Measurements from ENCODE around the gene VPS13C.
A peak's percentile ranks its signal among the peaks of the same experiment; 100 is the strongest.

The VPS13C gene

GRCh38 chr15:61841466-61841865 is 218.8 kb downstream of the VPS13C start:
- DNase-seq: no peak

- no peak for DNase-seq
These were observed 220.2 kb downstream of the VPS13C start for GRCh38 chr15:61840090-61840489.

GRCh38 chr15:61839546-61839945 is 220.7 kb downstream of the VPS13C start:
- peak; percentile 4 for DNase-seq

- peak; percentile 31 for DNase-seq
These were observed 224.6 kb downstream of the VPS13C start for GRCh38 chr15:61835496-61836106.

- no peak for DNase-seq
These were observed 225.2 kb downstream of the VPS13C start for GRCh38 chr15:61835029-61835428.

DNA sequence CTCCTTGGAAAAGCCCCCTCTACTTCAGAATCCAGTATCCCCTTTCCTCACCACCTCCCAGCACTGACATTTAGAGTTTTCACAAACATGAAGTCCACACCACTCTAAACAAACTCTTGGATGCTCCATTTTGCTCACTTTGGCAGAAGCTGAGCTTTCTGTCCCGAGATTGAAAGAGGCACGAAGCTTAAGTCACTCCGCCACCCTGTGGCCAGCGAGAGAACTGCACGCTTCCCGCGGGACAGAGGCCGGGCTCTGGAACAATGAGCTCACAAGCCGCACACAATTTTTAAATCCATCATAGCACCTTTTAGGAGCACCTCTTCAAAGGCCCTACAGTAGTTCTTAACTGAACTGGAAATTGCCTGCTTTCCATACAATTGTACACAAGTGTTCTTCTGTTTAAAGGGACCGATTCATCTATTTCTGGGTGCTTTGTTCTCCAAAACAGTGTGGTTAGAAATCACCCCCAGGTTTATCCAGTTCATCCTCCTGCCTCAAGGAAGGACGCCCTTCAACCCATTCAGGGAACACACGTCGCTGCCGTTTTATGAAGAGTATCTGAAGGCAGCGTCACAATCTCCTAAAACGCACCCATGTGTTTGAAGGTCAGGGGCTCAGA is 226.1 kb downstream of the VPS13C start:
- peak; percentile 65 for DNase-seq

DNA sequence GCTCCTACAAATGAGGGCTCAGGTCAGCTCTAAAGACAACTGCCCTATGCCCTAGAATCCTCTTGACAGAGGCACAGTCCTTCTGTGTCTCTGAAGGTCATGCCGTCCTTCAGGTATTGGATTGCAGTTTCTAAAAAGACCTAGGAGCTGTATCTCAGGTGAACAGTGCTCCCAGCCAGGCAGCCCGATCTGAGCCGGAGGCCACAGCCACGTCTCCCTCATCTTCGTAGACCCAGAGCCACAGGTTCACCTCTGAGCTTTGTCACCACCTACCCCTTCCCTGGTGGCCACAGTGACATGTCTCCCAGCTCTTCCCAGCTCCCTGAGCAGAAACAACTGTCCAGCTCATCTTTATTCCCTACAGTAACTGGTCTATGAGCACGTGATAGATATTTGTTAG is 228.0 kb downstream of the VPS13C start:
- no peak for DNase-seq

DNA sequence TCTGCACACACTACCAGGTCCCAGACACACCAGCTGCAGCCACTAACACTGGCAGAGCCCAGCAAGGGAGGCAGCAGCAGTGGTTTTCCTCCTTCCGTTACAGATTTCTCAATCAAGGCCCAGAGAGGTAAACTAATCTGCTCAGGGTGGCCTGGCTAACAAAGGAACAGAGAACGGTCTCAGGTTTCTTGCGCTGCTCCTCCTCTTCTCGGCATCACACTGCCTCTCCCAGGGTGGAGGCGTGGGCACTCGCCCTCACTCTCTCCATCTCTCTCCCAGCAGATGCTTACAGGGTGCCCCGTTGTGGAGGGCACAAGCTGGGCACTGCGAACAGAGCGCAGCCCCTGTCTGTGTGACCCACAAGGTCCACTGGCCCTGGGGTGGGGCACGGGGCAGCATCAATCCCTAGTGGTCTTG is 228.7 kb downstream of the VPS13C start:
- no peak for DNase-seq

- no peak for DNase-seq
These were observed 229.5 kb downstream of the VPS13C start for GRCh38 chr15:61830536-61831330.

DNA sequence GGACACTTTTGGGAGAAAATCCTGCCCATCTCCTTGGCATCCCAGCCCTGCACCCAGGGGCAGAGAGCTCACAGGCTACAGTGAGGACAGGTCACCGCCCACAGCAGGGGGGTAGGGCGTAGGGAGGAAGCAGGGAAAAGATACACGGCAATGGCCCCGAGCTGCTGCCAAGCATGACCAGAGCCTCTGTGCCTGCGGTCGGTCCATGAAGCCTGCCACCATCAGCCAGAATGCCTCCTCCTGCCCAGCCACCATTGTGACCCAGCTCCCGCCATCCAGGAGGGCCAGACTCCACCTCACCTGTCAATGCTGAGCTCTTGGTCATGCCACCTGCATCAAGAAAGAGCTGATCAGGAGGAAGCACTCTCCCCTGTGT is 230.7 kb downstream of the VPS13C start:
- no peak for DNase-seq

DNA sequence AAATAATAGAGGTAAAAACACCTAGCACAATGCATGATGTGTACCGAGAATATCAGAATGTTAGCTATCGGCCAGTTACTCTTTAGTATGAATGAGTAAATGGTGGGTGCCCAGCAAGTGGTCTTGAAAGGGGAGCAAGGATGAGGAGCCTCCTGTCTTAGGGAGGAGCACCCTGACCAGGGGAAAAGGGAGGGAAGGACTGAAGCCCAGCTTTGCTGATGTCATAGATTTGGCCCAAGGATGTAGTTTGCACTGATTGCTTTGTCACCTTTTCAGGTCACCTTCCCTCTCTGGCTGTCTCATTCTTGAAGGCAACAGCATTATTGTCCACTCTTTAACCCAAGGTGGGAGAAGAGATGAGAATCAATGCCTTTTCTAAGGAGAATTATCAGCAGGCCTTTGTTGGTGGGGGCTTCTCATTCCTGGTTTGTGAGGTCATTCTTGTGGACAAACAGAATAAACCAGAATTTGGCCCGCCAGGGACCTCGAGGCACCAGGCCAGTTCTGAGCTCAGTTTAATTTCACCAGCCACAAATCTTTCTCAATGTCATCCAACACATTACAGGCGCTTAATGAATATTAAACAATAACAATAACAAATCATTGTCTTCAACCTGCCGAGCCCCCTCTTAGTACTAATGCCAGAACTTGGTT is 231.3 kb downstream of the VPS13C start:
- DNase-seq: no peak

DNA sequence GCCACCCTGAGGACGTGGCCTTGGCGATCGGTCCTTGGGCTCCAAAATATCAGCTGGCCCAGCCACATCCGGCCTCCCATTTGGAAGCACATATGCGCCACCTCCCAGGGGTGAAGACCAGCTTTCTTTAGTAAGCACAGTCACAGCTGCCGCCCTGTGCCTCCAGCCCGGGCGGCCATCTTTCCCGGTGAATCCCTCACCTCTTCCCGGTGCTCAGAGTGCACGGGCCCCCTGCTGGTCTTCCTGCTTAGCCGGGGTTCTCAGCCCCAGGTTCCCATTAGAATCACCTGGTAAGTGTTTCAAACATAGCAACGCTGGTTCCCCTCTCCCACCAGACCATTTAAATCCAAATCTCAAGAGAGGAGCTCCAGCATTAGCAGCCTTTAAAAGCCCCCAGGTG is 232.2 kb downstream of the VPS13C start:
- no peak for DNase-seq

- DNase-seq: no peak
These were observed 233.1 kb downstream of the VPS13C start for GRCh38 chr15:61827131-61827530.

- DNase-seq: no peak
These were observed 236.0 kb downstream of the VPS13C start for GRCh38 chr15:61824291-61824690.

GRCh38 chr15:61822511-61822910 is 237.7 kb downstream of the VPS13C start:
- DNase-seq: no peak

DNA sequence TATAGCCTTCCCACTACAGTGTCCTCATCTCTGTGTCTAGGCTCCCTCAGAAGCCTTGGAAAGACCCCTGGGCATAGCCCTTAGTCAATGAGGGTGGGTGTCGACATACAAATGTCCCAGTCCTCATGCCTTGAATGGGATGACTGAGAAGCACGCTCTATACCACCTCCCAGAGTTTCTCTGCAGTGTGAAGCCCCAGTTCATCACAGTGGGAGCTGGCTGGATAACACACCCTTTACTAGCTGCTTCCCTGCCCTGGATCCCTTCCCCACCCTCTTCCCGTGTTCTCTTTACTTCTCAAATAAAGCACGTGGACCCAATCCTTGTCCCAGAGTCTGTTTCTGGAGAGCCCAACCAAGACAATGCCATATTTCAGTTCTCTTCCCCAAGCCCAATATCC is 239.3 kb downstream of the VPS13C start:
- DNase-seq: no peak

DNA sequence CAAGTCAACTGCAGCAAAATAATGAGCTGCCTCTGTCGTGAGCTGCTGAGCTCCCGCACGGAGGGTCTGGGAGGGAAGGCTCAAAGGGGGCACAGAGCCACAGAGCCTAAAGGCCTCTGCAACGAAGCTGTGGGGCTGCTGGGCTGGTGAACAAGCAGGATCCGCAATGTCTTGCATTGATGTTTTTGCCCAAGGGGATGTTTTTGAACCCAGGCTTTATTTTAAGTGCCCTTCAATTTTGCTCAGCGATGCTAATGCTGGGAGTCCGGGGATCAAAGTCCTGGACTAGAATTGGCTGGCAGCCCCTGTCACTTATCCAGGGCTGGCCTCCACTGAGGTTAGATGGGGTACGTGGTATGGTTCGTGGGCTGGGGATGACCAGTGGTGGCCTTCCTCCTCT is 240.0 kb downstream of the VPS13C start:
- DNase-seq: no peak

DNA sequence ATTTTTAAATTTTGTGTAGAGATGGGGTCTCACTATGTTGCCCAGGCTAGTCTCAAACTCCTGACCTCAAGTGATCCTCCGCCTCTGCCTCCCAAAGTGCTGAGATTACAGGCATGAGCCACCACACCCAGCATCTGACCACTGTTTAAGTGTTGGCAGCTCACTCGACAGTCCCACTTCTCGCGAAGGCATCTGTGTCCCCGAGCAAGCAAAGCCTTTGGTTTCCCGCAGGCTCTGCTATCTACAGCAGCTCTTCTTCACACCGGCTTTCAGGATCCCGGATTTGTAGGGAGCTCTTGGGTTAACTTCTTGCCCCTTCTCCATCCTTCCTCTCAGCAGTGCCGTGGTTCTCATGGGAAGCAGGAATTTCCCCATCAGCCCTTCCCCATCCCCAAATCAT is 240.9 kb downstream of the VPS13C start:
- no peak for DNase-seq

DNA sequence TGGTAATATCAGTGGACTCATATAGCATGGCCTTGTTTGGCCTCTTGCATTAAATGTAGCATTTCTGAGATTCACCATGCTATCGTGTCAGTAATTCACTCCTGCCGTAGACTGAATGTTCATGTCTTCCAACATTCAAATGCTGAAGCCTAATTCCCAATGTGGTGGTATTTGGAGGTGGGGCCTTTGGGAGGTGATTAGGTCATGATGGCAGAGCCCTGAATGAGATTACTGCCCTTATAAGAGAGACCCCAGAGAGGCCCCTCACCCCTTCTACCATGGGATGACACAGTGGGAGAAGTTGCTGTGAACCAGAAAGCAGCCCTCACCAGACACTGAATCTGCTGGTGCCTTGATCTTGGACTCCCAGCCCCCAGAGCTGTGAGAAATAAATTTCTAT is 241.4 kb downstream of the VPS13C start:
- no peak for DNase-seq

DNA sequence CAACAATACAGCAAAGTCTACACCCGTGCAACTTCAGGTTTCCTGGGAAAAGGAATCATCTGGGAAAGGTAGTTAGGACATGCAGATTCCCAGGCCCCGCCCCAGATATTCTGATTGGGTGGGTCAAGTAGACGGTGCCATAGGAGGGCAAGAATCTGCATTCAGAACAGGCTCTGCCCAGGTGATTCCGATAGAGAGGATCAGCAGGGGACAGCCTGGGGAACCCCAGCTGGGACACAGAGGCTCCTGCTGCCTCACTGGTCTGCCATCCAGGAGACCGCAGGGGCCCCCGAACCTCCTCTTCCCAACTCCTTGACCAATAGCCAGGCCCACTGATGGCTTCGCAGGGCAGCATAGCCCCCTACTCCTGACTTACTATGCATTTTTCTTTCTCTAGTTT is 243.4 kb downstream of the VPS13C start:
- DNase-seq: no peak

- no peak for DNase-seq
These were observed 244.7 kb downstream of the VPS13C start for GRCh38 chr15:61815356-61816083.

DNA sequence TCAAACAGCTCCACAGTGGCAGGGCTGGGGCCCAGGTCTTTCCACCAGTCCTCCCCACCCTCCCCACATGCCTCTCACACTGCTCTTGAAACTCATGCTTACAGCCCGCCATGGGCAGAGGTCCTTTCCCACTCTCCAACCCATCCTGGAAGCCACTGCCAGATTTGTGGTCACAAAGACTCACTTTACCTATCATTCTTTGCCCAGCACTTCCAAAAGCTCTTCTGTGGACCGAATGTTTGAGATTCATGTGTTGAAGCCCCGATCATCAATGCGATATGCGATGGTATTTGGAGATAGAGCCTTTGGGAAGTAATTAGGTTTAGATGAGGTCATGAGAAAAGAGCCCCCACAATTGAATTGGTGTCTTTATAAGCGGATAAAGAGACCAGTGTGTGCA is 247.8 kb downstream of the VPS13C start:
- no peak for DNase-seq

DNA sequence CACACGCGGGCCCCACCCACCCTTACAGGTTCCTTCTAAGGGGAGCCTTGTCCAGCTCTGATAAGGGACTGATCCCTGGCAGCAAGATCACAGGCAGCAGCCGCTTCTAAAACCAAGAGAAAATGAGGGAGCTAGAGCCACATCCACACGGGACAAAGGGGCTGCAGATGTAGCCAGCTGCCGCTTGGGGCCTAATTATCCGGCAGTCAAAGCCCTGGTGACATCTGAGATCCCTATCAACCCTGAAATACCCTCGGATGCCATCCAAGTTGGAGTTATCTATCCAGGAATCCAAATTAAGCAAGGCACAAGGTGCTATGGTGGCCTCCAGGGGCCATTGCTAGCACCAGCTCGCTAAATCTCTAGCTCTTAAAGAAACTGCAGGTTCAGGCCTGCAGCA is 248.3 kb downstream of the VPS13C start:
- no peak for DNase-seq

All from NCI-H226 (cell line).